MV-4-11 (cell line): Measurements from ENCODE around the gene ERAS.
"Not testable (repeated sequence)": the region's sequence is repeated elsewhere in the genome, so short reads cannot be mapped to it uniquely, and the experiment has no call there.

Source experiments
- DNase-seq: peaks from one replicate; lab custom pipeline; 2025; lab: John Stamatoyannopoulos, UW

Gene ERAS

DNA sequence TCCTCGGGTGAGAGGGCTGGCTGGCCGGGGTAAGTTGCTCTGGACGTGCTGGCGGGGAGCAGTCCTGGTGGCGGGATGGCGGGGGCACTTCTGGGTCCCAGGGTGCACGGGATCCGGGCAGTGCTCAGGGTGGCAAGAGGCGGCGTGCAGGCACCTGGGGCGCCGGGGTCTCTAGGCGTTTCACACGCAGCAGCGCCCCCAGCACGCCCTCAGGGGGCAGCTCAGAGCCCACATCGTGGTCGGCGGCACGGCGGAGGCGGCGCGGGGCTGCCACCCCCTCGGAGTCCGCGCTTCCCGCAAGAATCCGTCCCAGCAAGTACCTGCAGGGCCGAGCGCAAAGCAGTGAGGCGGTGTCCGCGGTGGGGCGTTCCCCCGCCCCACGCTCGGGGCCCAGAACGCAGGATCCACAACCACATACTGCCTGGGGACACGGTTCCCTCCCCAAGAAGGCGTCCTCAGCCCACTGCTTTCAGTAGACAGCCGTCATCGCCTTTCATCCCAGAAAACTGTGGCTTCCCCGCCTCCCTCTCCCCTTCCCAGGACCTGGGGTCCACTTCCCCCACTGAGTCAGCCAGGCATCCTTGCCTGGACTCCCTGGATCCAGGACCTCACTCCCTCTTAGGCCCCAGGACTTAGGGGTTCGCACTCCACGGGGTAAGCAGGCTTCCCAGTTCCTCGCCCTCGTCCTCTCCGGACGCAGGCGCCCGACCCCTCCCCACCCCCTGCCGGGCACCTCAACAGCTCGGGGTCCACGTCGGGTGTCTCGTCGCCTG, 5.0 kb downstream of the ERAS start:
- DNase-seq, result no peak

DNA sequence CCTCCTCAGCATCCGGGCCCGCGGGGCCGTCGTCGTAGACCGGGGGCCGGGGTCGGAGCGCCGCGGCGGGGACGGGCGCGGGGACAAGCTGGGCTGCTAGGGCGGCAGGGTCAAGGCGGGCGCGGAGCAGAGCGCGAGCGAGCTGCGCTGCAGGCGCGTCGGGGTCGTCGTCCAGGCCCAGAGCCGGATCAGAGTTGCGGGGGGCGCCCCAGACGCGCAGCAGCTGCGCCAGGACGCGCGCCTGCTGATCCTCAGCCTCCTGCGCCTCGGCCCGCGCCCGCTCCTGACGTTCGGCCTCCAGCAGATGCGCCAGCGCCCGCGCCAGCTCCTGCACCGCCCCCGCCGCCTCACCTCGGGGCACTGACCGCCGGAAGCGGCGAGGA, 5.6 kb downstream of the ERAS start:
- no peak for DNase-seq

GRCh38 chrX:48833542-48834138, 7.3 kb downstream of the ERAS start:
- no peak for DNase-seq

DNA sequence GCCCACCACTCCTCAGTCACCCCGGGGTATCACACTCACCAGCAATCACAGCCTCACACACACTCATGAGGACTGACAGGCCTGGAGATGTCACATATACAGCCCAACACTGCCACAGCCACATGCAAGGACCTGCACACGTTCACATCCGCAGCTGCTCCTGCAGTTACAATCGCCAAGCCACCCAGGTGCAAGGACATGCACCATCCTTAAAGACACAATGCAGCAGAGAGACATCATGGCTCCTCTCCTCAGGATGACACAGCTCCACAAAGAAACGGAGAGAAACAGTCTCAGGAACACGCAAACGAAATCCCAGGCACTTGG, 8.0 kb downstream of the ERAS start:
- DNase-seq, result no peak

- DNase-seq, result no peak
Measured at GRCh38 chrX:48835524-48836329, 9.4 kb downstream of the ERAS start, which contains the start of gene PCSK1N. Gene PCSK1N, minus strand, starts transcription at chrX:48835610. Its CDS starts 78 bp downstream, at chrX:48835532.

- DNase-seq, result no peak
Measured at GRCh38 chrX:48839686-48840085, 13.4 kb downstream of the ERAS start.

DNA sequence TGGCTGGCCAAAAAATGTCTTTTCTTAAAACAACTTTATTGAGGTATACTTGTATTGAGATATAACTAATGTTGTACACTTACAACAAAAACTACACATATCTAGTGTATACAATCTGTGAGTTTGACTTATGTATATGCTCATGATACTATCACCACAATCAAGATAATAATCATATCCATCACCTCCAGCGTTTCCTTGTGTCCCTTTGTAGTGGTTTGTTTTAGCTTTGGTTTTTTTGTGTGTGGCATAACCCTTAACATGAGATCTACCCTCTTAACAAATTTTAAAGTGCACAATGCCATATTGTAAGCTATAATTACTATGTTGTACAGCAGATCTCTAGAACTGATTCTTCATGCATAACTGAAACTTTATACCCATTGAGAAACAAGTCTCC, 22.5 kb downstream of the ERAS start:
- DNase-seq, result no peak

- DNase-seq, result no peak
Measured at GRCh38 chrX:48852857-48853256, 26.5 kb downstream of the ERAS start.

DNA sequence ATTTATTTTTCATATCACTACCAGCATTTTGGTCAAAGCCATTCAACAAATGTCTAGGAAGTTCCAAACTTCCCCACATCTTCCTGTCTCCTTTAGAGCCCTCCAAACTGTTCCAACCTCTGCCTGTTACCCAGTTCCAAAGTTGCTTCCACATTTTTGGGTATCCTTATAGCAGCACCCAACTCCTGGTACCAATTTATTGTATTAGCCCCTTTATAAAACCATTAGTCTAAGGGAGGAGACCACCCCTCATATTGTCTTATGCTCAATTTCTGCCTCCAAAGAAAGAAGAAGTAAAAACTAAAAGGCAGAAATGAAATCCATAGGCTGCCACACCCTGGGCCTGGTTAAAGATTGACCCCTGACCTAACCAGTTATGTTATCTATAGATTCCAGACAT, 27.2 kb downstream of the ERAS start:
- not testable (repeated sequence) for DNase-seq

- not testable (repeated sequence) for DNase-seq
Measured at GRCh38 chrX:48854121-48854804, 27.9 kb downstream of the ERAS start.

DNA sequence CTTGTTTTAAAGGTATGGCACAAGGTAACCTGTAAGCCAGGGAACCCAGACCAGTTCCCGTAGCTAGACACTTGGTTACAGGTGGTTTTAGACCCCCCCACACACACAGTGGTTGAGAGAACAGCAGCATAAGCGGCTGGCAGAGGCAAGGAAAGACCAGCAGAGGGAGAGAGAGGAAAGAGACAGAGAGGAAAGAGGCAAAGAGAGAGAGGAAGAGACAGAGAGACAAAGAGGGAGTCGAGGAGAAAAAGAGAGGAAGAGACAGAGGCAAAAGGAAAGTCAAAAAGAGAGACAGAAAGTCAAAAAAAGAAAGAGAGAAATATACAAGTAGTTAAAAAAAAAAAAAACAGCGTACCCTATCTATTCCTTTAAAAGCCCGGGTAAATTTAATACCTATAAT, 28.6 kb downstream of the ERAS start:
- DNase-seq, result no peak

DNA sequence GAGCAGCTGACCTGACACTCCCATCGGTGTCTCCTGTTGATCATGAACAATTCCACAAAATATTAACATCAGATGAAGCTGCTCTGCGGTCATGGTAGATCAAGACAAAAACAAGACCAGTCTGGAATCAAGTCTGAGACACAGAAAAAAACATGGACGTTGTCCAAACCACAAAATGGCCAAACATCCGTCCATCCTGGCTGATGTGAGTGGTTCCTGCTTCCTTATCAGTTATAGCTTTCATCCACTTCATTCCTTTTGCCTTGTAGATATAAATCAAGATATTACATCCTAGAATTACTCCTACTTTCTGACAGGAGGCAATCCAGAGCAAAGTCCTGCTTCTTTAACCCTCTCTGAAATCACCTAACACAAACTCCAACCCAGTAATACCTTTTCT, 37.9 kb downstream of the ERAS start:
- DNase-seq, result no peak

GRCh38 chrX:48872017-48872416, 45.7 kb downstream of the ERAS start:
- not testable (repeated sequence) for DNase-seq

DNA sequence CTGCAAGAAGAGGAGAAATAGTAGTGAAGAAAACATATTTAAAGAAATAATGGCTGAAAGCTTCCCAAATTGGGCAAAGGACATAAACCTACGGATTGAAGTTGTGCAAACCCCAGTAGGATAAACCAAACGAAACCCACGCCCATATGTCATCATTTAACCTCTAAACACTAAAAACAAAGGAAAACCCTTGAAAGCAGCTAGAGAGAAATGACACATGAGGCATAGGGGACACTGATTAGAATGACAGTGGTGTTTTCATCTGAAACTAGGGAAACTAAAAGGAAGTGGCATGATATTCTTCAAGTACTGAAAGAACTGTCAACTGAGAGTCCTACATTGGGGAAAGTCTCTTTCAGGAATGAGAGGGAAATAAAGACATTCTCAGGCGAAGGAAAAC, 50.6 kb downstream of the ERAS start:
- DNase-seq, result peak; percentile 47
